Measurements from ENCODE around the gene RYR3. TPM values are rescaled to one million over a fixed set of nuclear protein-coding genes. Genes with fewer than 3 reads are reported as not detected.

The RYR3 gene
- total and polyA plus RNA-seq, 10 of the 15 experiments (the other 5 are each of a cell fraction or from before 2014, with no cell fraction given), result under 0.01 to 0.44 (median 0.16) TPM; not detected in 5

GRCh38 chr15:33433821-33434220 is 123.1 kb downstream of the RYR3 start:
- in situ Hi-C loops (cut with MboI) (no loop called here), intact Hi-C loops (cut with micrococcal nuclease; ENCODE audit: unreplicated experiment) (no loop called here)
- POLR2A ChIA-PET, result no interaction called here
- Histone ChIP-seq H2AFZ (ENCODE audit: control insufficient read depth, low read depth, low read length) (no peak overlapping the region), H3K27me3 (replicated peaks in 1 of 2; ENCODE audit: control insufficient read depth in 2 of 2, insufficient read depth in 2 of 2, low read length in 1 of 2) (no peaks in the 10 kb centered on the region), H3K27ac (ENCODE audit: control insufficient read depth, insufficient read depth) (no peak overlapping the region), H3K4me3 (no peak overlapping the region), H3K4me1 (ENCODE audit: control insufficient read depth, insufficient read depth, low read length) (no peaks in the 10 kb centered on the region), H3K9ac (ENCODE audit: control insufficient read depth, insufficient read depth, low read length) (no peak overlapping the region), H3K9me3 (replicated peaks; ENCODE audit: control insufficient read depth, insufficient read depth, low read length) (no peaks in the 10 kb centered on the region), H3K36me3 (ENCODE audit: control insufficient read depth in 2 of 2, insufficient read depth in 2 of 2, low read length in 1 of 2) (no peaks in the 10 kb centered on the region), H3K79me2 (ENCODE audit: control insufficient read depth, insufficient read depth, low read length) (no peaks in the 10 kb centered on the region), H4K20me1 (ENCODE audit: control insufficient read depth, insufficient read depth) (no peaks in the 10 kb centered on the region), H3K4me2 (ENCODE audit: control insufficient read depth, insufficient read depth) (no peak overlapping the region)
- FAIRE-seq (no peak), DNase-seq (ENCODE audit: low read depth, low spot score) (no peak), ATAC-seq (no peak)
- TF ChIP-seq POLR2AphosphoS5 (IDR thresholded peaks at IDR 0.05; ENCODE audit: low read length) (no peak), TCF3 (IDR thresholded peaks at IDR 0.05; ENCODE audit: borderline replicate concordance, insufficient read depth, low read depth, low read length) (no peak), E4F1 (IDR thresholded peaks at IDR 0.05; ENCODE audit: borderline replicate concordance, partially characterized antibody) (no peak), TCF12 (IDR thresholded peaks at IDR 0.05; ENCODE audit: low read depth, low read length) (no peak), BCL11A (IDR thresholded peaks at IDR 0.05; ENCODE audit: low read depth, low read length) (no peak), SMARCA5 (IDR thresholded peaks at IDR 0.05) (no peak), BACH1 (IDR thresholded peaks at IDR 0.05; ENCODE audit: borderline replicate concordance) (no peak), NBN (IDR thresholded peaks at IDR 0.05) (no peak), NKRF (conservative IDR thresholded peaks at IDR 0.05) (no peak), EED (IDR thresholded peaks at IDR 0.05; ENCODE audit: low read depth) (no peak), RAD21 (IDR thresholded peaks at IDR 0.05; ENCODE audit: insufficient read depth, low read depth, low read length) (no peak)
- TF ChIP-seq, protein P1, sequence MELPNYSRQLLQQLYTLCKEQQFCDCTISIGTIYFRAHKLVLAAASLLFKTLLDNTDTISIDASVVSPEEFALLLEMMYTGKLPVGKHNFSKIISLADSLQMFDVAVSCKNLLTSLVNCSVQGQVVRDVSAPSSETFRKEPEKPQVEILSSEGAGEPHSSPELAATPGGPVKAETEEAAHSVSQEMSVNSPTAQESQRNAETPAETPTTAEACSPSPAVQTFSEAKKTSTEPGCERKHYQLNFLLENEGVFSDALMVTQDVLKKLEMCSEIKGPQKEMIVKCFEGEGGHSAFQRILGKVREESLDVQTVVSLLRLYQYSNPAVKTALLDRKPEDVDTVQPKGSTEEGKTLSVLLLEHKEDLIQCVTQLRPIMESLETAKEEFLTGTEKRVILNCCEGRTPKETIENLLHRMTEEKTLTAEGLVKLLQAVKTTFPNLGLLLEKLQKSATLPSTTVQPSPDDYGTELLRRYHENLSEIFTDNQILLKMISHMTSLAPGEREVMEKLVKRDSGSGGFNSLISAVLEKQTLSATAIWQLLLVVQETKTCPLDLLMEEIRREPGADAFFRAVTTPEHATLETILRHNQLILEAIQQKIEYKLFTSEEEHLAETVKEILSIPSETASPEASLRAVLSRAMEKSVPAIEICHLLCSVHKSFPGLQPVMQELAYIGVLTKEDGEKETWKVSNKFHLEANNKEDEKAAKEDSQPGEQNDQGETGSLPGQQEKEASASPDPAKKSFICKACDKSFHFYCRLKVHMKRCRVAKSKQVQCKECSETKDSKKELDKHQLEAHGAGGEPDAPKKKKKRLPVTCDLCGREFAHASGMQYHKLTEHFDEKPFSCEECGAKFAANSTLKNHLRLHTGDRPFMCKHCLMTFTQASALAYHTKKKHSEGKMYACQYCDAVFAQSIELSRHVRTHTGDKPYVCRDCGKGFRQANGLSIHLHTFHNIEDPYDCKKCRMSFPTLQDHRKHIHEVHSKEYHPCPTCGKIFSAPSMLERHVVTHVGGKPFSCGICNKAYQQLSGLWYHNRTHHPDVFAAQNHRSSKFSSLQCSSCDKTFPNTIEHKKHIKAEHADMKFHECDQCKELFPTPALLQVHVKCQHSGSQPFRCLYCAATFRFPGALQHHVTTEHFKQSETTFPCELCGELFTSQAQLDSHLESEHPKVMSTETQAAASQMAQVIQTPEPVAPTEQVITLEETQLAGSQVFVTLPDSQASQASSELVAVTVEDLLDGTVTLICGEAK (IDR thresholded peaks at IDR 0.05; ENCODE audit: borderline replicate concordance), result no peak
- CTCF ChIA-PET, result interaction anchor here (0.8 kb wide), 1 partner anchor 17 kb away, joined by 3 read pairs; no protein-coding TSS in a partner anchor
- no TSS peak for BruUV-seq (replicated peaks)
- SMC1A ChIA-PET (ENCODE audit: uncharacterized antibody, unreplicated experiment), result interaction anchor here (1.0 kb wide), 1 partner anchor 120 kb away, joined by 3 read pairs; no protein-coding TSS in a partner anchor
- RAD21 ChIA-PET (ENCODE audit: unreplicated experiment), result interaction anchor here (0.8 kb wide), 1 partner anchor 141 kb away, joined by 3 read pairs; no protein-coding TSS in a partner anchor
